Measurements from ENCODE around the gene ACIN1. TPM values are rescaled to one million over a fixed set of nuclear protein-coding genes. Genes with fewer than 3 reads are reported as not detected.

ACIN1 gene
- total and polyA plus RNA-seq, 2 of the 13 experiments (the other 11 are each of a cell fraction or from before 2014, with no cell fraction given): 165 to 183 TPM

GRCh38 chr14:23068789-23069412, 26.0 kb downstream of the ACIN1 start (continued):
- TF ChIP-seq ZSCAN21 (CRISPR knock-in tag; IDR thresholded peaks at IDR 0.05; ENCODE audit: borderline replicate concordance) (peak; percentile 81; the same call in 1 of the 2 replicates), NFE2L1 (CRISPR knock-in tag; IDR thresholded peaks at IDR 0.05; ENCODE audit: borderline replicate concordance) (no peak), ZNF331 (CRISPR knock-in tag; IDR thresholded peaks at IDR 0.05) (0 out of 2 replicates have a peak, but pooled peaks have one; percentile 58), ZNF235 (CRISPR knock-in tag; IDR thresholded peaks at IDR 0.05; ENCODE audit: borderline replicate concordance) (no peak), POGZ (CRISPR knock-in tag; IDR thresholded peaks at IDR 0.05) (peak; percentile 67; the same call in 1 of the 2 replicates), MTA1 (CRISPR knock-in tag; IDR thresholded peaks at IDR 0.05; ENCODE audit: borderline replicate concordance) (no peak), CREM (IDR thresholded peaks at IDR 0.05) (no peak), CREM (CRISPR knock-in tag; IDR thresholded peaks at IDR 0.05) (no peak), SMARCC2 (IDR thresholded peaks at IDR 0.05) (no peak), MTF1 (CRISPR knock-in tag; IDR thresholded peaks at IDR 0.05) (no peak), ZKSCAN1 (IDR thresholded peaks at IDR 0.05; ENCODE audit: low read length) (no peak), ZNF256 (CRISPR knock-in tag; conservative IDR thresholded peaks at IDR 0.05) (no peak), DR1 (CRISPR knock-in tag; IDR thresholded peaks at IDR 0.05) (no peak), JDP2 (CRISPR knock-in tag; IDR thresholded peaks at IDR 0.05; ENCODE audit: borderline replicate concordance) (no peak), TMF1 (CRISPR knock-in tag; IDR thresholded peaks at IDR 0.05; ENCODE audit: low read depth) (no peak; the same call in 1 of the 2 replicates), ZNF800 (CRISPR knock-in tag; IDR thresholded peaks at IDR 0.05) (peak; percentile 89), RBM39 (IDR thresholded peaks at IDR 0.05; ENCODE audit: low read depth, low read length, poor library complexity, severe bottlenecking) (no peak), TIGD3 (CRISPR knock-in tag; IDR thresholded peaks at IDR 0.05; ENCODE audit: borderline replicate concordance) (0 out of 2 replicates have a peak, but pooled peaks have one; percentile 49), ZNF543 (CRISPR knock-in tag; IDR thresholded peaks at IDR 0.05) (no peak)
- TF ChIP-seq, protein P1, sequence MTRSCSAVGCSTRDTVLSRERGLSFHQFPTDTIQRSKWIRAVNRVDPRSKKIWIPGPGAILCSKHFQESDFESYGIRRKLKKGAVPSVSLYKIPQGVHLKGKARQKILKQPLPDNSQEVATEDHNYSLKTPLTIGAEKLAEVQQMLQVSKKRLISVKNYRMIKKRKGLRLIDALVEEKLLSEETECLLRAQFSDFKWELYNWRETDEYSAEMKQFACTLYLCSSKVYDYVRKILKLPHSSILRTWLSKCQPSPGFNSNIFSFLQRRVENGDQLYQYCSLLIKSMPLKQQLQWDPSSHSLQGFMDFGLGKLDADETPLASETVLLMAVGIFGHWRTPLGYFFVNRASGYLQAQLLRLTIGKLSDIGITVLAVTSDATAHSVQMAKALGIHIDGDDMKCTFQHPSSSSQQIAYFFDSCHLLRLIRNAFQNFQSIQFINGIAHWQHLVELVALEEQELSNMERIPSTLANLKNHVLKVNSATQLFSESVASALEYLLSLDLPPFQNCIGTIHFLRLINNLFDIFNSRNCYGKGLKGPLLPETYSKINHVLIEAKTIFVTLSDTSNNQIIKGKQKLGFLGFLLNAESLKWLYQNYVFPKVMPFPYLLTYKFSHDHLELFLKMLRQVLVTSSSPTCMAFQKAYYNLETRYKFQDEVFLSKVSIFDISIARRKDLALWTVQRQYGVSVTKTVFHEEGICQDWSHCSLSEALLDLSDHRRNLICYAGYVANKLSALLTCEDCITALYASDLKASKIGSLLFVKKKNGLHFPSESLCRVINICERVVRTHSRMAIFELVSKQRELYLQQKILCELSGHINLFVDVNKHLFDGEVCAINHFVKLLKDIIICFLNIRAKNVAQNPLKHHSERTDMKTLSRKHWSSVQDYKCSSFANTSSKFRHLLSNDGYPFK (CRISPR knock-in tag; IDR thresholded peaks at IDR 0.05; ENCODE audit: borderline replicate concordance): no peak
- TF ChIP-seq, protein P2, sequence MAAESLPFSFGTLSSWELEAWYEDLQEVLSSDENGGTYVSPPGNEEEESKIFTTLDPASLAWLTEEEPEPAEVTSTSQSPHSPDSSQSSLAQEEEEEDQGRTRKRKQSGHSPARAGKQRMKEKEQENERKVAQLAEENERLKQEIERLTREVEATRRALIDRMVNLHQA (CRISPR knock-in tag; IDR thresholded peaks at IDR 0.05): no peak
- TF ChIP-seq, protein P3, sequence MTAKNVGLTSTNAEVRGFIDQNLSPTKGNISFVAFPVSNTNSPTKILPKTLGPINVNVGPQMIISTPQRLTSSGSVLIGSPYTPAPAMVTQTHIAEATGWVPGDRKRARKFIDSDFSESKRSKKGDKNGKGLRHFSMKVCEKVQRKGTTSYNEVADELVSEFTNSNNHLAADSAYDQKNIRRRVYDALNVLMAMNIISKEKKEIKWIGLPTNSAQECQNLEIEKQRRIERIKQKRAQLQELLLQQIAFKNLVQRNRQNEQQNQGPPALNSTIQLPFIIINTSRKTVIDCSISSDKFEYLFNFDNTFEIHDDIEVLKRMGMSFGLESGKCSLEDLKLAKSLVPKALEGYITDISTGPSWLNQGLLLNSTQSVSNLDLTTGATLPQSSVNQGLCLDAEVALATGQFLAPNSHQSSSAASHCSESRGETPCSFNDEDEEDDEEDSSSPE (CRISPR knock-in tag; IDR thresholded peaks at IDR 0.05): peak; percentile 95

All from HepG2 (cell line).